GM21576 (cell line): ENCODE measurements around the gene NDST1.

ENCODE experiments used
- ATAC-seq: cut with Tn5 transposase; IDR thresholded peaks from one replicate; pipeline ENCODE4 v1.9.1; 2021; ENCODE audit warnings: mild to moderate bottlenecking, moderate library complexity; ENCODE audit not compliant: unreplicated experiment

NDST1 gene

DNA sequence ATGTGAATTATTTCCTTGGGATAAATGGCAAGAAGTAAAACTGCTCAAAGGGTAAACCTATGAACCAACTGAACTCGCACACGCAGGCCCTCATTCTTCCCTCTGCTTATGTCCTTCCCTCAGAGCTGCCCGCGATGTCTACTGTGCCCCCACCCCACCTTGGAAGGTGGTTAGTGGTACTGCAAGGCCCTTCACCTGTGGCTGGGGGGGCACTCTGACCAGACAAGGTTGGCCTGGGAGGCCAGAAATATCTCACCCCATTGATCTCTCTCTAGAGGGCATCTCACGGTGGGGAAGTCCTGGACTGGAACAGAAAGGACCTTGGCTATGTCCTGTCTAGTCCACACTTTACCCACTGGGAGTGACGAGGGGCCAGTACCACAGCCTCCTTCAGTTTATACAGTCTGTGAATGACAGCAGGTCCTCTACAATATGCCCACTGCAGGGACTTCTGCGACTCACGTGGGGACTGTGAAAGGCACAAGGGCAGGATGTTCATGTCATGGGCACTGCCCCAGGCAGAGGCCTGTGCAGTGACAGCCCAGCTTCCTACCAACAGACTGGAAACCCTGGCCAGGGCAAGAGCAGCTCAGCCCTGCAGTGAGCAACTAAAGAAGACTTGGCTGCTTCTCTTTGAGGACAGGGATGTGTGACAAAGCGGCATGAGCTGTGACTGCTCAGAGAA is 75.8 kb downstream of the NDST1 start:
- no peak for ATAC-seq

DNA sequence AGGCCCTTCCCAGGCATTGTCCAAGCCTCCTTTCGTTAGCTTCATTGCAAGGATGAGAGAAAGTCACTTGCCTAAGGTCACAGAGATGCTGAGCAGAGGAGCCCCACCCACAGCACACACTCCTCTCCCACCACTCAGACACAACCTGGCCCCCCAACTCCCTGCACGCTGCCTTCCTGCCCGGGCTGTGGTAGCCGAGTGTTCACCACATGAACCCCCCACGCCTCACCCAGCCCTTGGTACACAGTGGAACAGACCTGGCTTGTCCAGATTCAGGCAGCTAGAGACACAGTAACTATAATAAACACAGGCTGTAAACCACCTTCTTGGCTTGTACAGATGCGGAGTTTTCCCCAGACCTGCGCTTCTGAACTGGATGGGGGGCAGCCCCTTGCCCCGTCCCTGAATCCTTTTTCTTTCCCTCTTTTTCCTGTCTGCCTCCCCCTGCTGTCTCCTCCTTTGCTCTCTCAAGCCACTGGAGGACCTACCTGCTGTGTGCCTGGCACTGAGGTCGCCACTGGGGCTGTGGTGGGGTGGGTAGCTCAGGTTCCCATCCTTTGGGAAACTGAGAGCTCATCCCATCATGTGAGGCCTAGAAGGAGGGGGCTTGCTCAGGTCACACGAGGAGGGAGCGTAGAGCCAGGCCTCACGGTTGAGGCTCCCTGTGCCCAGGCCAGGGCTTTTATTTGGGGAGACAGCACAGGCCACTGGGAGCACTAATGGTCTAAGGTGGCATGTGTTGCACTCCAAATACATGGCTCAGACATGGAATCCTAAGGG is 76.8 kb downstream of the NDST1 start:
- ATAC-seq = no peak

DNA sequence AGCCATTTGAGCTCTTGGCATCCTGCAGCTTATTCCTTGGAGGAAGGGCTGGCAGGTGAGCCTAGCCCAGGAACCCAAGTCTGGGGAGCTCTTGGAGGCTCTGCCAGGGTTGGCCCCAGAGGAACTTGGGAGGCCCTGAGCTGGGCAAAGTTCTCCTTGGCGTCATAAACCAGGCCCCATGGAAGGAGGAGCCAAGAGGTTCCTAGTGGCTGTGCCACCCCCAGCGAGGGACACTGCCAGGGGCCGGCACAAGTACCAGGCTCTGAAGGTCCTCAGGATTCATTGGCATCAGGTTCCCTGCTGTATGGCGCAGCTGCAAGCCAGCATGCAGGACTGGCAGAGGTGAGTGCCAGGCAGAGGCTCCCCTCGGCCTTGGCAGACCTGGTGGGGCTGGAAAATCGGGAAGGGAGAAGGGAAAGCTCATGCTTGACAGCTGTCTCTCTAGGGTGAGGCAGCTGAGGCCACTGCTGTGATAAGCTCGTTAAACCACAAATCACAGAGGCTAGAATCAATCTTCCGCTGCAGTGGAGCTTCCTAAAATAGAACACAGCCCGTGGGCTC is 77.9 kb downstream of the NDST1 start:
- ATAC-seq = no peak

GRCh38 chr5:150587016-150587415 is 79.1 kb downstream of the NDST1 start:
- ATAC-seq = no peak

DNA sequence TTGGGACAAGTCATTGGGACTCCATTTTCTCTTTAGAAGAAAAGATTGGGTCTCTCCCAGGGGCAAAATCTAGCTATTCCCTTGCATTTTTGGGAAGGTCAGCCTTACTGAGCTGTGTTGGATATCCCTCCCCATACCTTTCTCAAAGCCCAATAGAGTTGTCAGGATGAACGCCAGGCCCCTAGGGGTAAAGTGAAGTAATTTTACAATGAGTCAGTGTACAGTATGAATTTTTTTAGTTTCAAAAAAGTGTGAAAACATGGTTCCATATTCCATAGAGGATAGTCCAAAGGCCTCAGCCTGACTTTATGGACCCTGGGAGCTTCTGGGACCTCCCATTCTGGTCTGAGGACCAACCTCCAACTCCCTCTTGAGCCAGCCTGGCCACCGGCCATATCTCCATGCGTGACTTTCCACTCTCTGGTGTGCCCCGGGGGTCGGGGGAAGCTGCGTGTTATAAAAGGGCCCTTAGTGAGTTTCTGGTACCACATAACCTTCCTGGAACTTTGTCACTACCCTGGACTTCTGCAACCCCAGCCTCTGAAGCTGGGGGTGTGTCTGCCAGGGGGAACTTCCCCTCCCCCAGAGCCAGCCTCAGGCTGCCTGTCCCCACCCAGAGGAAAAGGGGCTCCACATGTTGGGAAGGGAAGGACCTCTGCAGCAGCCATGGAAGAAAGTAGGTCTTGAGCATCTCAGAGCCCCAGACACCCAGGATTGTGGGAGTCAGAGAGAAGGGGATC is 80.1 kb downstream of the NDST1 start:
- no peak for ATAC-seq

DNA sequence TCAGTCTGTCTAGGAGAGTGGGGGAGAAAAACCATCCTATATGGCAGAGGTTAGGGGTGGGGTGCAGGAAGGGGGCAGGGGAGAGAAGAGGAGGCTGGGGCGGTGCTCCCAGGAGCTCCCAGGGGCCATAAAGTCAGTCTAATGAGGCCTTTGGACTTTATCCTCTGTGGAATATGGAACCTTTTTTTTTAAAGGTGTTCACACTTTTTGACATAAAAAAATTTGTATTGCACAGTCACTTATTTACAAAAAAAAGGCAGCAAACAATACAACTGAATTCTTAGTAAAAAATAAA is 80.6 kb downstream of the NDST1 start:
- ATAC-seq = no peak

DNA sequence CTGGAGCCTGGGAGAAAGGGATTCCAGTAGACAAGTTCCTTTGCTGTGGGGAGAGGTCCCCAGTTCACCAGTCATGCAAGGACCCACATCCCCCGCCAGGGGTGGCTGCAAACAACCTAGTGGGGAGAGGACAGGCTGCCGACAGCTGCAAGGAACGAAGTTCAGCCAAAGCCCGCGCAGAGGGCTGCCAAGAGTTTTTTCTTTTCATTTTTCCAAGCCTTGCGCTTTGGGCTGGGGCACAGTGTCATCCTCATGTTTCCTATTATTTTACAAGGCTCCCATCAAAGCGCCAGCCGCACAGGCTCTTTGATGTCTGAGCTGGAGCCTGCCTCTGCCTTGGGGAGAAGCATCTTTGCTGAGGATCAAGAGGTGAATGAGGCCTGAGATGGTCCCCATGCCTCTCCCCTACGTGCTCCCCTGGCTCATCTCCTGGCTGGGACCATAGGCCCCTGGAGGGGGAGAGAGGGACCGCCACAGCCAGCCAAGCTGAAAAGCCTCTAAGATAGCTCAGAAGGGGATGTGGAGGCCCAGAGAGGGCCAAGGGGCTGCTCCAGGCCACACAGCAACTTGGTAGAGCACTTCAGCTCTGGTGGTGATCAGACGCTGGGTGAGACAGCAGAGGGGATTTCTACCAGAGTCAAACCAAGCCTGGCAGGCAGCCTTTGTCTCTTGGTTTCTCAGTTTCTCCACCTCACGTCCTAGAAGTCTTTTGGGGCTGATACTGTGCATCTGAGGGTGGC is 82.1 kb downstream of the NDST1 start:
- peak; percentile 45 for ATAC-seq

DNA sequence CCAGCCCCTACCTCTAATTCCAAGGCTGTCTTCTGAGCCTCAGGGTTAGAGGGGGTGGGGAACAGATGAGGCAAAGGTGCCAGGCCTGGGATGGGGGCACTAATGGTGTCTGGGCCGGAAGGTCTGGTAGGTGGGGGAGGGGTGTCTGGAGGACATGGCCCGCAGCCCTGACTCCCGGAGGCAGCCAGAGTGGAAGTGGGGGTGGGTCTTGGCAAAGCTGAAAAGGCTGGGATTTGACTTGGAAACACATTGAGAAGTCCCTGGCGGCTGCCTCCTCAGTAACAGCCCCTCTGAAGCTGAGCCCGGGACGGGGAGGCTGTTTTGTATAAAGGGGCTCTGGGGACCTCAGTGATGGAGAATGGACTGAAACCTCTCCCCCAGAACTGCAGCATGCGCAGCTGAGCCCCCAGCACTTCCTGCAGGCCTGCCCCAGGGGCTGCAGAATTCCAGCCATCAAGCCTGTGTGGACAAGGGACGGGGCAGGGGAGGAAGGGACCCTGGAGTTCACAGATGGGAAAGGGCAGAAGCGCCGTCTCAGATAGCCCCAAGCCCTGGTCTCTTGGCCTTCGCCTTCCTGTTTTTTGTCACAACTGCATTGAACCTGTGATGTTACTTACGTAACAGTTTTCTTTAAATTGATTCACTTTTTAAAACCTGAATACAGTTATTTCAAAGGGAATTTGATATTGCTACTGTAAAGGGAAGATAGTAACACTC is 83.2 kb downstream of the NDST1 start:
- no peak for ATAC-seq

DNA sequence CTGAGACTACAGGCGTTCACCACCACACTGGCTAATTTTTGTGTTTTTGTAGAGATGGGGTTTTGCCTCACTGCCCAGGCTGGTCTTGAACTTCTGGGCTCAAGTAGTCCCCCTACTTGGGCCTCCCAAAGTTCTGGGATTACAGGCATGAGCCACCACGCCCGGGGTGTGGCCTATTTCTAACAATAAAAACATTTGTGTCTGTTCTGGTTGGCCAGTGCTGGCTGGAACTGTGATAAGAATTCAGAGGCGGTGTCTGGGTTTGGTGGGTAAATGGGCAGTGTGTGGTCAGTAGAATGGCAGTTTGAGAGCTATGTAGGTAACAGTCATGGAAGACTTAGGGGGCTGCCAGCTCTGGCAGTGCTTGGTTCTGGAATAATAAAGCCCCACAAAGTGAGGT is 85.7 kb downstream of the NDST1 start:
- ATAC-seq = no peak

GRCh38 chr5:150593996-150594395 is 86.1 kb downstream of the NDST1 start:
- ATAC-seq = no peak

- ATAC-seq = no peak
These were observed 87.6 kb downstream of the NDST1 start for GRCh38 chr5:150595466-150596031.

GRCh38 chr5:150596313-150596712 is 88.4 kb downstream of the NDST1 start:
- no peak for ATAC-seq

DNA sequence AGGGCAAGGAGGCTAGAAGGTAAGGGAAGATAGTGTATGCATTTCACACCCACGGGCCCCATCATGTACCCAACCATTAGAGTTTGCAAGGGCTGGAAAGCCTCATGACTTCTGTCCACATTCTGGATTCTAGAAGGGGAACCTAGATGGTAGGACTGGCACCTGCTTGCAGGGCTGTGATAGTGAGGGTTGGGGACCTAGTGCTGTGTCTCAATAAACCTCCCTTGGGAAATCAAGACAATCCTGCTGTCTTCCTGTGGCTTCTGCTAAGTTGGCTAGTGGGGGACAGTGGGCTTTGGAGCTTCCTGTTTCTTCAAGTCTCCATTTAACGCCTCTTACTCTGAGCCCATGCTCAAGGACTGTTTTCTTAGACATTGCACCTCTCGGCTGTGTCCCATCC is 88.9 kb downstream of the NDST1 start:
- no peak for ATAC-seq

DNA sequence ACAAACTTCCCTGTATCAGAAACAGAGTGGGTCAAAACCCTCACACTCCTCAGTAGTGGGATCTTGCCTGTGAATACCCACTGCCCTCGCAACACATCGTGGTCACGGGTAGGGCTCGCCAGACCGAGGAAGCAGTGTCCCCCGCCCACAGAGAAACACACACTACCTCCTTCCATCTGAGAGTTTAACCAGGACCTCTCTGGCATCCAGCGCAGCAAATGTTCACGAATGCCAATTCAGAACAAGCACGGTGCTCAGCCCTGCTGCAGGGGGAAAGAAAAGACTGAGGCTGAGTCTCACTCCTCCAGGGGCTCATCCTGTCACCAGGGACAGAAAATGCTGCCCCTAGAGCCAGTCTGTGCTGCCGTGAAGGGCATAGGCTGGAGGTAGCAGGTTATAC is 90.1 kb downstream of the NDST1 start:
- ATAC-seq = no peak

DNA sequence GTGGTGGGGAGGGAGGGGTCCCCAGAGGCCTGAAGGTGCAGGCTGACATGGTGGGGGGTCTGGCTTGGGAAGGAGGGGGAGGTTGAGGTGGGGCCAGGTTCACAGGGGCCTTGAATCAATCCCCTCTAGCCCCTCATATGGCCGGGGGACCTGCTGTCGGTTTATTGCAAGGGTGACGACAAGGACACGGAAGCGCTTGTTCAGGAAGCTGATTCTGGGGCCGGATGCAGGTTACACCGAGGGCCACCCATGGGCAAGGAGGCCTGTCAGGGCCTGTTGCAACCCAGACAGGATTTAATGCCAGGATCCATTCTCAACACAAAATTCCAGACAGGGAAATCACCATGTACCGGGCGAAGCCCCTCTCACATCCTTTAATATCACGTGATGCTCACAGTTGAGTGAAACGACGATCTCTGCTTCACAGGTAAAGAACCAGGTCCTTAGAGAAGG is 90.9 kb downstream of the NDST1 start:
- no peak for ATAC-seq

DNA sequence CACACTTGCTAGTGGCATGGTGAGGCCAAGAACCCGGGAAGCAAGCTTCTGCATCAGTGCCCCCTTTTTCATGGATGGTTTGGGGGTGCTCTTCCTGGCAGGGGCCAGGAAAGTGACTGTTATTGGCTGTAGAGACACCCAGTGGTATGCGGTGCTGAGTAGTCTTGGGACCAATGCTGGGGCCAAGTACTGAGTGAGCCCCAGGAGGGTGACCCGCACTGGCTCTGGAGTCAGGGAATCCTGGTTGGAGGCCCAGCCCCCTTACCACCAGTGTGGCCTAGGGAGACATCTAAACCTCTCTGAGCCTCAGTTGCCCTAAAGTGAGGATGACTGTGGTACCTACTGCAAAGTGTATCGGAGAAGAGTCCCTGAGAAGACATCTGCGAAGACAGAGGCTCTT is 91.3 kb downstream of the NDST1 start:
- no peak for ATAC-seq

GRCh38 chr5:150599917-150600511 is 92.1 kb downstream of the NDST1 start:
- no peak for ATAC-seq

DNA sequence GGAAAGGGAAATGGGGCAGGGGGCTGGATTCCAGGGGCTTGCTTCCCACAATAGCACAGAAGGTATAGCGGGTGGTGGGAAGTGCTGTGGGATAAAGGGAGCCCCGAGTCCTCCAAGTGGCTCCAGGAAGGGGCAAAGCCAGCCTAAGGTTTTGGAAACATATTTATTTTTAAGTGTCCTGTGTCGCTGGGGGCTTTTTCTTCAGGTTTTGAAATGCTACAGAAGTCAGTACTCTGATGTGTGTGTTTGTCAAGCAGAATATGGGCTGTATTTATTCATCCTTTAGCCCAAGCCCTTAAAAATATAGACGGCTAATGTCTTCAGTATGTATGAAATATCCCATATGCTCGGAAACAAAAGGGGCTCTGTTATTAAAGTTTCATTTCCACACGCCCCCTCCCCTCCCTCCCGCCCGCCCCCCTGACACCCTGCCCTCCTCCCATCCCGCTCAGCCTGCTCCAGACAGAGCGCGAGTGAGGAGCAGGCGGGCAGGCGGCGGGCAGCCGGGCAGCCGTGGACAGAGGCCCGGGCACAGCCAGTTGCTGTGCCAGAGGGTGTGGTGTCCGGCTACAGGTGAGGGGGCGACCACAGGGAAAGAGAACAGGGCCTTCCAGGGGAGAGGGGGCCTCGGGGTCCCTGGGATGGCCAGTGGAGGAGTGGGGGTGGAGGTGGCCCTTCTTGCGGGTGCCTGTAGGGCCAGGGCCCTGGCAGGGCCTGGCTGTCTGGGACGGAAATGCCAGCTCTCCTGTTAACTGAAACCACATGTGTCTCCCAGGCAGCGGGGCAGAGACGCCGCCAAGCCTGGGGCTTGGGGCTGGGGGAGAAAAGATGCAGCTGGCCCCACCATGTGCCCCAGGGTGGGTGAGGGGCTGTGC is 92.9 kb downstream of the NDST1 start:
- ATAC-seq = no peak
